HG02571 (cell line): ENCODE results near the gene EID2B.

Experiments
- ATAC-seq: cut with Tn5 transposase; IDR thresholded peaks from one replicate; pipeline ENCODE4 v1.9.1; 2021; ENCODE audit warnings: mild to moderate bottlenecking, moderate library complexity; ENCODE audit not compliant: unreplicated experiment

The EID2B gene

GRCh38 chr19:39532233-39533002 is at the start of gene EID2B:
TSS of gene EID2B (minus strand) at chr19:39532852. CDS start at chr19:39532802, 50 bp downstream.
- peak; percentile 90 for ATAC-seq

- no peak for ATAC-seq
Measured at GRCh38 chr19:39582442-39582841, 49.8 kb upstream of the EID2B start.

- no peak for ATAC-seq
Measured at GRCh38 chr19:39568604-39569003, 36.0 kb upstream of the EID2B start.

- no peak for ATAC-seq
Measured at GRCh38 chr19:39566064-39566463, 33.4 kb upstream of the EID2B start.

- no peak for ATAC-seq
Measured at GRCh38 chr19:39563408-39563807, 30.8 kb upstream of the EID2B start.

- ATAC-seq, result no peak
Measured at GRCh38 chr19:39558624-39559117, 26.0 kb upstream of the EID2B start.

- ATAC-seq, result no peak
Measured at GRCh38 chr19:39557811-39558623, 25.4 kb upstream of the EID2B start.

- ATAC-seq, result no peak
Measured at GRCh38 chr19:39555883-39556282, 23.2 kb upstream of the EID2B start.

- no peak for ATAC-seq
Measured at GRCh38 chr19:39554701-39555311, 22.2 kb upstream of the EID2B start.

- ATAC-seq, result no peak
Measured at GRCh38 chr19:39553082-39553652, 20.5 kb upstream of the EID2B start.

GRCh38 chr19:39550197-39550596 is 17.5 kb upstream of the EID2B start:
- no peak for ATAC-seq

- no peak for ATAC-seq
Measured at GRCh38 chr19:39546599-39546998, 13.9 kb upstream of the EID2B start.

- ATAC-seq, result no peak
Measured at GRCh38 chr19:39544911-39545310, 12.3 kb upstream of the EID2B start.

- ATAC-seq, result no peak
Measured at GRCh38 chr19:39544226-39544903, 11.7 kb upstream of the EID2B start.

GRCh38 chr19:39543477-39543857 is 10.8 kb upstream of the EID2B start:
- no peak for ATAC-seq

GRCh38 chr19:39542206-39542605 is 9.6 kb upstream of the EID2B start:
- ATAC-seq, result no peak

- ATAC-seq, result no peak
Measured at GRCh38 chr19:39540333-39540673, 7.7 kb upstream of the EID2B start.

- peak; percentile 86 for ATAC-seq
Measured at GRCh38 chr19:39539518-39540332, 7.1 kb upstream of the EID2B start, which contains the start of gene EID2. TSS of gene EID2 (minus strand) at chr19:39540161. CDS start at chr19:39540079, 82 bp downstream.

GRCh38 chr19:39539165-39539517 is 6.5 kb upstream of the EID2B start:
- no peak for ATAC-seq

GRCh38 chr19:39533791-39534190 is 1.1 kb upstream of the EID2B start:
- ATAC-seq, result no peak
